Myocyte (in vitro differentiated cells): ENCODE results near the gene TNFRSF1A. TPM values are rescaled to one million over a fixed set of nuclear protein-coding genes. Genes with fewer than 3 reads are reported as not detected.
A peak's percentile ranks its signal among the peaks of the same experiment; 100 is the strongest.

Source experiments
- DNase-seq: peaks from one replicate; pipeline ENCODE4 v3.0.0-alpha.2; 2012; ENCODE audit warnings: low read depth
- total RNA-seq: library from RNA; depleted of rRNA; stranded (reverse); fragments of >200 nt; gene quantifications from 2 replicates; pipeline ENCODE4 v1.2.3, GENCODE V29; 2014

Gene TNFRSF1A
- total RNA-seq, 1 donor from 2014 or later, result 150 TPM

DNA sequence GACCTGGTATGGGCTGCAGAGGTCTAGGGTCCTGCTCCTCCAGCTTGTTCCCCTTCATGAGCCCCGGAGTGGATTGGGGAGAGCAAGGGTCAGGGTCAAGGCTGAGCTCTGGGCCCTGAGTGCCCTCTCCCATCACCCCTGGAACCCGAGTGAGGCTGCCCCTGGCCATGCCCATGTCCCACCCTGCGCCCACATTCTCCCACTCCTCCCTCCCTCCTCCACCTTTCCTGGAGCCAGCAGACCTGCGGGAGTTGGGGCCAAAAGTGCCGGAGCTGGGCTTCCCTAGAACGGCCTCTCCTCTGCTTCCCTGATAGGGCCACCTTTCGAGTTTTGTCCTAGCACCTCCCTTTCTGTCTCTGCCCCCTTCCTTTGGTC, 32.9 kb upstream of the TNFRSF1A start:
- DNase-seq, result no peak

DNA sequence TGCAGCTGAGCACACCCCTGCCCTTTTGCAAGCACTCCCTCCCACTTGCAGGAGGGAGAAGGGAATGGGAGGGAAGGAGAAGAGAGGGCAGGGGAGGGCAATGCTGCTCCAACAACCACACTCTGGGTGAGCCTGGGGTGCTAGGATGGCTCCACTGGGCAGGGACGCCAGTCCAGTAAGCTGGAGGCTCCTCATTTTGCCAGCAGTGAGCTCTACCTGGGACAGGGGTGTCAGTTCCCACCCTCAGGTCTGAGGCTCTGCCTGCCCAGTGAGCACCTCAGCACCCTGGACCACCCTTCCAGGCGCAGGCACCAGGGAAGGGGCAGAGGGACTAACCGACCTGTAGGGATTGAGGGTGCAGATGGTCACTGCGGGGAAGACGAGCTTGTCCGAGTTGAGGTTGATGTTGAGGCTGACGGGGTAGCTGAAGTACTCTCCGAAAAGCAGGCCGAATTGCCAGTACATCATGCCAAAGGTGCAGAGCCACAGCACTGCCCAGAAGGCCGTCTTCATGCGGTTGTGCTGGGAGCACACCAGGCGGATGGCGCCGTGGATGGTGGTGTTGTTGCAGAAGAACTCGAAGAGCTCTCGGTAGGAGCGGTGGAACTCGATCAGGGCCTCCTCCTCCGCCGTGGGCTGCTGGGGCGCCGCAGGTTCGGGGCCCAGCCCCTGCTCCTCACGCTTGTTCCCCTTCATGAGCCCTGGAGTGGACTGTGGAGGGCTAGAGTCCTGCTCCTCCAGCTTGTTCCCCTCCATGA, 32.3 kb upstream of the TNFRSF1A start:
- DNase-seq, result no peak

DNA sequence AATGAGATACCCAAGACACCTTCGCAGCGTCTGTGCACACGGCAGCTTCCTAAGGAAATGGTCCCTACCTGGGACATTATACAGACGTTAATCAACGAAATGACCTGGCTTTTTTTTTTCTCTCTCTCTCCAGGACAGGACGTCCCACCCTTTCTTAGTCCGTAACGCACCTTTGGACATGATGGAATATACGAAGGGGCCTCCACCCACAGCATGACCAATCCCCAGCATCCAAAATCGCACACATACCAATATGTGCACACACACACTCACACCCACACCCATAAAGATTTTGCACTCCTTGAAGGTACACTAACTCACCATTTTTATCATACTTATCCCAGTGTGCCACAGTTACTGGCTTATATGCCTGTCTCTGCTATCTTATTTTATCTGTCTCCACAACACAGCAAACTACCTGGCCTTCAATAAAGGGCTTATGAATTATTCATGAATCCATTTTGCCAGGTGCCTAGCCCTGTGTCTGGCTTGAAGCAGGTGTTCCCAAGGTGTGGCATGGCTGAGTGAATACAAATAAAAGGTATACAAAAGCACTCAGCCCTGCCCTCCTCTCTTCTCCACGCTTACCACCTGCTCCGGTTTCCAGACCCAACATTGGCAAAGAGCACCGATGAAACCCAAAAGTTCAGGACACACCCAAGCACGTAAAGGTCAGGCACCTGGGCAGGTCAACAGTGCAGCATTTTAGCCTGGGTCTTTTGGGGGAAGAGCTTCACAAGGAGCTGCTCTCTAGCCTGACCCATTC, 31.3 kb upstream of the TNFRSF1A start:
- no peak for DNase-seq

DNA sequence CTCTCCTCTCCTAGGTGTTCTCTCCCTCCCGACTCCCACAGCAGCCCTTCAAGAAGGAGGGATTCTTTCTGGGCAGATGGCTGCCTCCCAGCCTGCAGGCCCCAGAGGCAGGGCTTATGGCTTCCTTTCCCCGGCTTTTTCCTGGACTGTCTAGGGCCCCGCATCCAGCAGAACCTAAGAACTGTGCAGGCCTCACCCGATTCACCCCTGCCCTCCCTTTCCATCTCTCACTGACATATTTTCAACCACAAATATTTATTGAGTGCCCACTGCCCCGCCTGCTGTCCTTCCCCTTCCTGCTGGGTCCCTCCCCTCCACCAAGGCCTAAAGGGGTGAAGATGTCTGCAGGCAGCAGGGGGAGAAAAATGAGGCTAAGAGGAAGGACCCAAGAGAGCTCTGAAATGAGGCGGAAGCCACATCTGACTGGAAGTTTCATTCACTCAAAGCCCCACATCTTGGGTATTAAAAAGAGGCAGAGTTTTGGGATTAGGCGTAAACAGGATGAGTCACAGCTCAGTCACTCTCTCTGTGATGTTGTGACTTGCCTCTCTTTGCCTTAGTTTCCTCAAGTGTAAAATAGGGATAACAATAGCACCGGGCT, 30.6 kb upstream of the TNFRSF1A start:
- DNase-seq, result peak; percentile 89

DNA sequence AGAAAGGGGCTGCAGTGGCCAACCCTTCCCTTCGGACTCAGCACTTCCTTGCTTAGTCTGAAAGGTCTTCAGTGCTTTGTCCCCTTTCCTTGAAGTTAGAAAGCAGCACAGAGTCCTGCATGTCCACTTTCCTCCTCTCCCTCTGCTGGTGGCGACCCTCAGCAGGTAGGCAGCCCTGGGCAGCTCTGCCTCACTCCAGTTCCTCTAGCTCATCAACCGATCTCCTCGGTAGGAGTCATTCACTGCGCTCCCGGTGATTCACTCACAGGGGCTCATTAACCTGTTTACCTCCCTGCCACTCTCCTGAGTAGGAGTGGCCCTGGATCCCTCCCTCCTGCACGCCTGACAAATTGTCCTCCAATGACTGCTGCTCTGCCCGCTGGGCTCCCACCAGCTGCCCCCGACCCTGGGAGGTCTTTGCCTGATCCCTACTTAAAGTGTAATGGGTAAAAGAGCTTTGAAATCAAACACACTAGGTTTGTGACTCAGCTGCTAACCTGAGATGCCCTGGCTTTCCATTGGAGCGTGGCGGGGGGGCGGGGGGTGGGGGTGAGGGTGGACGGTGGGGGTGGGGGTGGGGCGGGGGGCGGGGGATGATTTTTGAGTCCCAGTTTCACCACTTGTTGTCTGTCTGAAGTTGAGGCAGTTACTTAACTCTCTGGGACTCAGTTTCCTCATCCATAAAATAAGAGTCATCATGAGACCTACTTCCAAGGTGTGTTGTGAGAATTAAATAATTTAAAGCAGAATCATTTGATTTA, 29.3 kb upstream of the TNFRSF1A start:
- DNase-seq, result no peak

DNA sequence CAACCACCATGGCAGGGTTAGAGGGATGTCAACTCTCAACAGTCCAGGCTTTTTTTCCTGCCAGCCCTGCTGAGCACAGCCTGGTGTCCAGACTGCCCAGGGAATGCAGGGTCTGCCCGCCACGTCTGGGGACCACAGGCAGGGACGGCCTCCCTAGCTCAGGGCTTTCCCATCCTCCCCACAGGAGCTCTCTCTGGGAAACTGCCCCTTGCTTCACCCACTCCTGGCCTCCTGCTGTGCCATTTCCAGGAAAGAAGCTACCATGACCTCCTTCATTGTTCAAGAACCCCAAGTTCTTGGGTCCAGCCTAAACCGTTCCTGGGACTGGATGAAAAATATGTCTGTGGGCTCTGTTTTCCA, 28.7 kb upstream of the TNFRSF1A start:
- no peak for DNase-seq

DNA sequence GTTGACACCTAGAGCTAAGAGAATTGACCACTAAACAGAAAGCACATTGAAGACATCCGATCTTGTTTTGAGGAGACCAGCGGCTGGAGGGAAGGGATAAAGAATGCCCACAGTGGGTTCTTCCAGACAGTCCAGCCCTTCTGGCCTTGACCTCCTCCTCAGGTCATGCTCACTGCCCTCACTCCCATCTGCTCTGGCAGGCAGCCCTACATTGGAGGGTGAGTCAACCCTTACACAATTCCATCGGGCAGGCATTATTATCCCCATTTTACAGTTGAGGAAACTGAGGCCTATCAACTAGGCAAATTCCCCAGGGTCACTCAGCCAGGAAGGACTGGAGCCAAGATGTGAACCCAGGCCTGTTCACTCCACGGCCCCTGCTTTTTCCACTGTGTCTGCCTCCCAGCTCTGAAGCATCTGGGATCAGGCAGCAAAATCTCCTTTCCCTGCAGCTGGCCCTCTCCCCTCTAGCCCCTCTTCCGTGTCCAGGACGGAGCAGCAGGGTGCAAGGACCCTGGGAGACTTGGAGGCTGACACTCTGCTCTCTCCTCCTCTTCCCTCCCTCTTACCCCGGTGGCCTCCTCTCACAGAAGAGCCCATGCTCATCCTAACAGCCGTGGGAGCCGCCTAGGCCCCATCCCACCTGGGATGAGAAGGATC, 28.2 kb upstream of the TNFRSF1A start:
- DNase-seq, result peak; percentile 49

DNA sequence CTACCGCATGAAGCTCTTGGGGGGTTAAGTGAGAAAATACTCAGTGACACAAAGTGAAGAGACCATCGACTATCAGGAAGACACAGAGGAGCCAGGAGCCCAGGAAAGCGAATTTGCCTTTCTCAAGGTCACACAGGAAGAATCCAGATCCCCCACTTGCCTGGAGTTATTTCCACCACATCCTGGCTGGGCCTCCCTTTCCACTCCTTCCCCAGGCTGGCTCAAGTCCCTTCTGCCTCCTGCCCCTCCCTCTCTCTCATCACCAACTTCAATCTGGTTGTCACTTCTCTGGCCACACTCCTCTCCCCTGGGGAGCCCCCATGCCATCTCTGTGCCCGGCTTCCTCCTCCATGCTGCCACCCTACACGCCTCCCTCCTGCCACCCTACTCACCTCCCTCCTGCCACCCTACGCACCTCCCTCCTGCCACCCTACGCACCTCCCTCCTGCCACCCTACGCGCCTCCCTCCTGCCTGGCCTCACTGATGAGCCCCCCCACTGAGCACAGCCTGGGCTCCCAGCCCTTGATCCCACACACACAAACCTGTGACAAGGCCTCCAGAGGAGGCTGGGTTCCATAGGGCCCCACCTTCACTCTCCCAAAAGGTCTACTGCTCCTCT, 27.1 kb upstream of the TNFRSF1A start:
- no peak for DNase-seq

DNA sequence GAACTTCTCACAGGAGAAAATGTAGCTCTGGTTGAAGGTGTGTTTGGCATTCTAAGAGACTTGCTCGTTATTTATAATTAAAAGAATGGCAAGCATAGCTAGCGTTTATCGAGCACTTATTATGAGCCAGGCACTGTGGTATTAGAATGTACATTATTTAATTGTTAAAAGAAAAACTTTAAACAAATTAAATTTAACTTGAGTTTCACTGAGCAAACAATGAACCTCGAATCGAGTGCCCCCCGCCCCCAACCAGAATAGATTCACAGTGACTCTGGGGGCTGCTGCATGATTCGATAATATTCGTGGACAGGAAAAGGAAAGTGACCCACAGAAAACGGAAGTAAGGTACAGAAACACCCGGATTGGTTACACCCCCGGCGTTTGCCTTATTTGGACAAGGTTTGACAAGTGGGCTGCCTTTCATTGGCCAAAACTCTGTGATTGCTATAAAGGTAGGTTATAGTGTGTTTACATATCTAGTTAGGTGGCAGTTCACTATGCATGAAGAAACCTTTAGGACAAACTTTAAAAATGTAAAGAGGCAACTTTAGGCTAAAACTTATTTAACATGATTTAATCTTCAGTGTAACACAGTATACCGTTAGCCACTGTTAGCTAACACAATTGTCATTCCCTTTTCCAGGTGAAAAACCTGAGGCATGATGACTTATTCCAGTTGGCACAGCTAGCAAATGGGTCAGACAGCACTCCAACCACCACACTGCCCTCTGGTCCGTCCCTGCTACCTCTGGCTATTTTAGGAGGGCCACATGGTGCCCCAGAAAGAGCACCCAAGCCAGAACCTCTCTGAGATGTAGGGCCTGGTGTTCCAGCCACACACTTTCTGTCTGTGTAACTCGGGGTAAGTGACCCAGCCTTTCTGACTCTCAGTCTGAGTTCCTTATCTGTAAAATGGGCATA, 26.4 kb upstream of the TNFRSF1A start:
- DNase-seq, result peak; percentile 38

DNA sequence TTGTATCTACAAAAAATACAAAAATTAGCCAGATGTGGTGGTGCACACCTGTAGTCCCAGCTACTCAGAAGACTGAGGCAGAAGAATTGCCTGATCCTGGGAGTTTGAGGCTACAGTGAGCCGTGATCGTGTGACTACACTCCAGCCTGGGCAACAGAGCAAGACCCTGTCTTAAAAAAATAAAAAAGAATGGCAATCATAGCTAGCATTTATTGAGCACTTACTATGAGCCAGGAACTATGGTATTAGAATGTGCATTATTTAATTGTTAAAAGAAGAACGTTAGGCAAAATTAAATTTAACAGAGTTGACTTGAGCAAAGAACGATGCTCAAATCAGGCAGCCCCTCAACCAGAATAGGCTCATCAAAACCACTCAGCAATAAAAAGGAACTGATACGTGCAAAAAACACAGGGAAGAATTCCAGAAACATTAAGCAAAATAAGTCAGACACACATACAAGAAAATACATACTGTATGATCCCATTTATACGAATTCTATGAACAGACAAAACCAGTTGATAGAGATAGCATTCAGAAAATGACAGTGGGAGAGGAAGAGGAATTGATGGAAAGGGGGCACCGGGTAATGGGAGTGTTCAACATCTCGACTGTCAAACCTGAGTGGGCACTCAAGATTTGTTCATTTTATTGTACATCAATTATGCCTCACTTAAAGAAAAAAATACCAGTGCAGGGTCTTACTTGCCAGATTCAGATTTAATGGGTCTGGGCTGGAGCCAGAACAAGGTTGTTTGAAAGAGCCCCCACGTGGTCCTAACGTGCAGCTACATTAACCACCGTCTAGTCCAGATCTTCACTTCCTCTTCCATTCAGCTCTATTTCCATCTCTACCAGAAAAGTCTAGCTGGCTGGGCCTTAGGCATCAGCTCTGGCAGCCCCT, 25.4 kb upstream of the TNFRSF1A start:
- no peak for DNase-seq

DNA sequence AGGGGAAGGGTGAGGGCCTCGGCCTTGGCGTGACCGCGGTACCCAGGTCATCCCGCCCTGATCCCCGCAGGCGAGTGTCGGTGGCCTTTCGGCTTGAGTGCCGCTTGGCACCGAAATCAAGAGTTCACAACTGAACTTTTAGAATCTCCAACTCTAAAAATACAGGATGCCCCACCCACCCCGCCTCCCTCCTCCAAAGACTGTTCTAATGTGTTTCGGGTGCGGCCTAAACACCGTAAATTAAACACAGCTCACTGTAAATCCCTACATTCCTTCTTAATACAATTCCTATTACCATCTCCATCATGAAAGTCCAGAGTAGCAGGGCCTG, 22.1 kb upstream of the TNFRSF1A start:
- no peak for DNase-seq

DNA sequence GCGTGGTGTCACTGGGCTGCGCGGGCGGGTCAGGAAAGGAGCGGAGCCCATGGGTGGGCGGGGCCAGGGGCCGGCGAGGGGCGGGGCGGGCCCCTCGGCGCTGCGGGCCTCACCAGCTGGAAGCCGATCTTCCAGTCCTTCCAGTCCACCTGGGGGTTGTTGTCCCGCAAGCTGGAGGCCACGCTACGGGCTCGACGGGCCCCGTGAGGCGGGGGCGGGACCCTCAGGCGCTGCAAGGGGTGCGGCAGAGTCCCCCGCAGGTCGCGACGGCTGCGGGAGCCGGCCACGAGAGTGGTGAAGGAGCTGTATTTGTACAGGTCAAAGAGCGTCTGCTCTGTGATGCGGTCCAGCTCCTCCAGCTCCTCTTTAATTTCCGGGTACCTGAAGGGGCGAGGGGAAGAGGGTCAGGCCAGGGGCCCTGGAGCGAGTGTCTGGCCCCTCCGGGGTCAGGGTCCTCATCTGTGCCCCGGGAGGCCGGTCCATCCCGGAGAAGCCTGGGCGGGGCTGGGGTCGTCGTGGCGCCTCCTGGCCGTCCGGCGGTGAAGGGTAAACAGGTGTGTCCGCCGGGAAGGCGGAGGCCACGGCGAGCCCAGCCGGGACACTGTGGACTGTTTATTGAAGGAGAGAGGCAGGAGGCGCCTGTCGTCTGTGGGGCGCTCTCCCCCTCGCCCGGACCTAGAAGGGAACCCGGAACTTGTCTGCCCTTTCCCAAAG, 21.6 kb upstream of the TNFRSF1A start:
- DNase-seq, result peak; percentile 75

DNA sequence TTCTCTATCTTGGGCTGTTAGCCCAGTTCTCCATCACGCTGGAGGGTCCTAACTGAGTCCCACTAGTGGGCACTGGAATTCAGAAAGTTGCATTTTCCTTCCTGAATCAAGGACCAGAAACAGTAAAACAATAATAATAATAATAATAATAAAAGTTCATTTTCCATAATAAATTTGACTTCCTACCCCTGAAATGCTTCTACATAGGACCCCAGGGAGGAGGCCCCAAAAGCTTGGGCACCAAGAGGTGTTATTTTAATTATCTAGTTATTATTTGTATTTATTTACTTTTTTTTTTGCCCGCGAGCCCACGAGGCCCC, 21.1 kb upstream of the TNFRSF1A start:
- no peak for DNase-seq

DNA sequence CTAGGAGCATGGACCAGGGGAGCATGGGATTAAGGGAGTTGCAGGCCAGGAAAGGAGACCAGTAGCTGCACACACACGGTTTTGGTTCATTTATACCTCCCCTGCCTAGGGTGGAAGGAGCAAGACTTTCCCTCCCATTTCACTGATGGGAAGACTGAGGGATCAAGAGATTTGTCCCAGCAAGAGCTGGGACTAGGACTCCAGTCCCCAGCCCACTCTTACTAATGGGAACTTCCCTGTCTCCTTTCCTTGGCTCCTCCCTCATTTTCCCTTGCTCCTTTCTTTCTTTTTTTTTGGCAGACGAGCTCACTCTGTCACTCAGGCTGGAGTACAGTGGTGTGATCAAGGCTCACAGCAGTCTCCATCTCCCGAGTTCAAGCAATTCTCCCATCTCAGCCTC, 20.5 kb upstream of the TNFRSF1A start:
- DNase-seq, result no peak

DNA sequence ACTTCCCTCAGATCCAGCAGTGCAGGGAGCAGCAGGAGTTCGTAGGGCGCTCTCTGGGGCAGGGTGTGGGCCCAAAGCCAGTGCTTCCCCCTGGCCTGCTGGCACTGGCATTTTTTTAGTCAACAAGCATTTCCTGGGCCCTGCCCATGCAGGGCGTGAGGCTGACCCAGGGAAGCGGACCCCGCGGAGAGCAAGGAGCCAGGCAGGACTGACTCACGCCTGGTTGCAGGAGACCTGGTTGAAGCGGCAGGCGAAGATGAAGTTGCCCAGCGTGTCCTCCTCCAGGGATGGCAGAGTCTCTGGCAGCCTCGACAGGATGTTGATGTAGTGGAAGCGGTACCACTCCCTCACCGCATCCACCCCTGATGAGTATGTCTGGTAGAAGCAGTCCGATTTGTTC, 20.0 kb upstream of the TNFRSF1A start:
- no peak for DNase-seq

DNA sequence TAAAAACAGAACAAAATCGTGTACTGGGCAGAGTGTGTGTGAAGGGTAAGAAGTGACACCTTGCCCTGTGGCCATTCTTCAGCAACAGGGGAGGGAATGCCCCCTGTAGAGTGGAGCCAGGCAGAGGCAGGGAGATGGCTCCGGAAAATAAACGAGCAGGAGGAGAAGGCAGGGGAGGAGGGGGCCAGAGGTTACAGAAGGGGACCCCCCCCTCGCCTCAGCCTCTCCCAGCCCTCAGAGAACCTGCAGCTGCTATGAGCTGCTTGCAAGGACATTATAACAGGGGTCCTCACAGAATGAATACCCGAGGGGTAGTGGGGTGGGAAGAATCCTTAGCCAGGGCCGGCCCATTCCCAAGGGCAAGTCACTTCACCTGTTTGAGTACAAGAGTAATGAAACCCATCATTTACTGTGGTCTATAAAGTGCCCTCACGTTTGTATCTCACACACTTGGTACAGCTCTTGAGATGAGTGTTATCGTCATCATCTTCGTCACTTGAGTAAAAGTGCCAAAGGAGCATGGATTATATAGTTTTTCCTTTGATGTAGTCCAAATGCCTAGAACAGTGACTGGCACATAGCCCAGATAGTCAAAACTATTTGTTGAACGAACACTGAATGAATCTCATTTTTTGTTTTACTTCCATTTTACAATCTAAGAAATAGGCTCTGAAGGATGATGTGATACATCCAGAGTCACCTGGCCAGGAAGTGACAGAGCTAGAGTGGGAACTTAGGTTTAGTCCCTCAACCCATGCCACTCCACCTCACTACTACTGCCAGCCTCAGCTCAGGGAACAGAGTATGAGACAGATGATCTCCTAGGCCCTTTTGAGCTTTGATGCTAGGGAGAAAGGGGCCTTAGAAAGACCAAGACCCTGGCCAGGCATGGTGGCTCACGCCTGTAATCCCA, 19.0 kb upstream of the TNFRSF1A start:
- DNase-seq, result no peak

DNA sequence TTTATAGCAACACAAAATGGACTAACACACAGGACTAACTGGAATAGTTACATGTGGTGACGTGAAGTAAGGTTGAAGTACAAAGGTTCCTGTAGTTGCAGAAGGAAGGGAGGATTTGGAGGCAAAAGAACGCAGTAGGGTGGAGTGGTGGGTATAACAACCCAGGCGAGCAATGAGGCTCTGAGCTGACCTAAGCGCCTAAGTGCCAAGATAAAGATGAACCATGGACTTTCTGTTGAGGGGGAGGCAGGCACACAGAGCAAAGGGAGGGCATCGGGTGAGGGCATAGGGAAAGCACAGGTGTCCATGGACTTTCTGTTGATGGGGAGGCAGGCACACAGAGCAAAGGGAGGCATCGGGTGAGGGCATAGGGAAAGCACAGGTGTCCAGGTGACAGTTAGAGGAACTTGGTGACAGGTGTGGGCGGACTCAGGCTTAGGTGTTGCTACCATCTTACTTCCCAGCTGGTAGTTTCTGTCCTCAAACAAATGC, 18.2 kb upstream of the TNFRSF1A start:
- DNase-seq, result no peak
